ENCODE results near the gene NAA25. TPM values are rescaled to one million over a fixed set of nuclear protein-coding genes. Genes with fewer than 3 reads are reported as not detected.

NAA25 gene
- total RNA-seq, 1 donor from 2014 or later = 35.9 TPM

Small RNA genes within 50 kb of the gene (microRNA-seq; reads per million reads assigned to microRNA genes)
- not detected for gene MIR3657

Other genes starting within 250 kb of the NAA25 start
- gene TMEM116, start 95.6 kb downstream of the NAA25 start, total RNA-seq = 16.7 and 17.0 TPM in 2 replicates
- gene ERP29, start 95.4 kb downstream of the NAA25 start, total RNA-seq = 91.1 and 101 TPM in 2 replicates
- gene TRAFD1, start 16.8 kb upstream of the NAA25 start, total RNA-seq = 41.5 and 44.2 TPM in 2 replicates

Data from neural crest cell (in vitro differentiated cells).